ENCODE data around the gene C17orf107. TPM values are rescaled to one million over a fixed set of nuclear protein-coding genes. Genes with fewer than 3 reads are reported as not detected.

The C17orf107 gene
- total and polyA plus RNA-seq, 2 of the 13 experiments (the other 11 are each of a cell fraction or from before 2014, with no cell fraction given) = 0.20 to 0.59 TPM

- TF ChIP-seq, protein P1, sequence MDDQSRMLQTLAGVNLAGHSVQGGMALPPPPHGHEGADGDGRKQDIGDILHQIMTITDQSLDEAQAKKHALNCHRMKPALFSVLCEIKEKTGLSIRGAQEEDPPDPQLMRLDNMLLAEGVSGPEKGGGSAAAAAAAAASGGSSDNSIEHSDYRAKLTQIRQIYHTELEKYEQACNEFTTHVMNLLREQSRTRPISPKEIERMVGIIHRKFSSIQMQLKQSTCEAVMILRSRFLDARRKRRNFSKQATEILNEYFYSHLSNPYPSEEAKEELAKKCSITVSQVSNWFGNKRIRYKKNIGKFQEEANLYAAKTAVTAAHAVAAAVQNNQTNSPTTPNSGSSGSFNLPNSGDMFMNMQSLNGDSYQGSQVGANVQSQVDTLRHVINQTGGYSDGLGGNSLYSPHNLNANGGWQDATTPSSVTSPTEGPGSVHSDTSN (CRISPR knock-in tag; IDR thresholded peaks at IDR 0.05; ENCODE audit: borderline replicate concordance) = no peak
- TF ChIP-seq ZKSCAN8 (CRISPR knock-in tag; IDR thresholded peaks at IDR 0.05; ENCODE audit: borderline replicate concordance) = 0 out of 2 replicates have a peak, but pooled peaks have one; percentile 33
- no peak for TF ChIP-seq ZNF660 (CRISPR knock-in tag; IDR thresholded peaks at IDR 0.05; ENCODE audit: borderline replicate concordance, low read depth)
- TF ChIP-seq ZSCAN5A (CRISPR knock-in tag; IDR thresholded peaks at IDR 0.05; ENCODE audit: borderline replicate concordance) = no peak
- no peak for TF ChIP-seq ZEB1 (IDR thresholded peaks at IDR 0.05; ENCODE audit: insufficient replicate concordance, low read depth)
- TF ChIP-seq ZNF264 (CRISPR knock-in tag; IDR thresholded peaks at IDR 0.05) = peak; percentile 69
- TF ChIP-seq NFATC3 (CRISPR knock-in tag; IDR thresholded peaks at IDR 0.05) = no peak
- TF ChIP-seq, protein P2, sequence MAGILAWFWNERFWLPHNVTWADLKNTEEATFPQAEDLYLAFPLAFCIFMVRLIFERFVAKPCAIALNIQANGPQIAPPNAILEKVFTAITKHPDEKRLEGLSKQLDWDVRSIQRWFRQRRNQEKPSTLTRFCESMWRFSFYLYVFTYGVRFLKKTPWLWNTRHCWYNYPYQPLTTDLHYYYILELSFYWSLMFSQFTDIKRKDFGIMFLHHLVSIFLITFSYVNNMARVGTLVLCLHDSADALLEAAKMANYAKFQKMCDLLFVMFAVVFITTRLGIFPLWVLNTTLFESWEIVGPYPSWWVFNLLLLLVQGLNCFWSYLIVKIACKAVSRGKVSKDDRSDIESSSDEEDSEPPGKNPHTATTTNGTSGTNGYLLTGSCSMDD (CRISPR knock-in tag; IDR thresholded peaks at IDR 0.05) = no peak
- no peak for TF ChIP-seq ZNF891 (CRISPR knock-in tag; IDR thresholded peaks at IDR 0.05)
- TF ChIP-seq, protein P3, sequence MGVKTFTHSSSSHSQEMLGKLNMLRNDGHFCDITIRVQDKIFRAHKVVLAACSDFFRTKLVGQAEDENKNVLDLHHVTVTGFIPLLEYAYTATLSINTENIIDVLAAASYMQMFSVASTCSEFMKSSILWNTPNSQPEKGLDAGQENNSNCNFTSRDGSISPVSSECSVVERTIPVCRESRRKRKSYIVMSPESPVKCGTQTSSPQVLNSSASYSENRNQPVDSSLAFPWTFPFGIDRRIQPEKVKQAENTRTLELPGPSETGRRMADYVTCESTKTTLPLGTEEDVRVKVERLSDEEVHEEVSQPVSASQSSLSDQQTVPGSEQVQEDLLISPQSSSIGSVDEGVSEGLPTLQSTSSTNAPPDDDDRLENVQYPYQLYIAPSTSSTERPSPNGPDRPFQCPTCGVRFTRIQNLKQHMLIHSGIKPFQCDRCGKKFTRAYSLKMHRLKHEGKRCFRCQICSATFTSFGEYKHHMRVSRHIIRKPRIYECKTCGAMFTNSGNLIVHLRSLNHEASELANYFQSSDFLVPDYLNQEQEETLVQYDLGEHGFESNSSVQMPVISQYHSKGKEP (CRISPR knock-in tag; IDR thresholded peaks at IDR 0.05) = no peak
- no peak for TF ChIP-seq ZNF773 (CRISPR knock-in tag; IDR thresholded peaks at IDR 0.05; ENCODE audit: borderline replicate concordance)
- peak; percentile 58; the same call in 1 of the 2 replicates for TF ChIP-seq IKZF5 (CRISPR knock-in tag; IDR thresholded peaks at IDR 0.05)
- peak; percentile 58; the same call in 1 of the 2 replicates for TF ChIP-seq ZNF768 (CRISPR knock-in tag; IDR thresholded peaks at IDR 0.05)
- TF ChIP-seq HDAC1 (CRISPR knock-in tag; IDR thresholded peaks at IDR 0.05) = peak; percentile 68
- TF ChIP-seq ZNF687 (CRISPR knock-in tag; IDR thresholded peaks at IDR 0.05) = peak; percentile 88
- TF ChIP-seq PAF1 (CRISPR knock-in tag; IDR thresholded peaks at IDR 0.05) = no peak
- TF ChIP-seq SRF (IDR thresholded peaks at IDR 0.05; ENCODE audit: low read depth, low read length) = no peak
- TF ChIP-seq LCORL (IDR thresholded peaks at IDR 0.05) = no peak
- no peak for TF ChIP-seq LCORL (CRISPR knock-in tag; IDR thresholded peaks at IDR 0.05)
- no peak for TF ChIP-seq ZNF530 (CRISPR knock-in tag; IDR thresholded peaks at IDR 0.05; ENCODE audit: low read depth)
- no peak for TF ChIP-seq THAP11 (CRISPR knock-in tag; IDR thresholded peaks at IDR 0.05)
Observed at GRCh38 chr17:4908301-4908700, 9.0 kb downstream of the C17orf107 start (continued).

All from HepG2 (cell line).